HTR-8/SVneo (cell line): Measurements from ENCODE around the gene ERFE.
A peak's percentile ranks its signal among the peaks of the same experiment; 100 is the strongest.

Source experiments
- DNase-seq: peaks from one replicate; pipeline ENCODE4 v3.0.0; 2011; ENCODE audit warnings: low spot score, mixed read lengths; ENCODE audit not compliant: insufficient read length
- FAIRE-seq: peaks from 2 replicates; lab custom pipeline; 2011; peaks lifted over from hg19 to GRCh38; lab: Jason Lieb, UNC

ERFE gene

GRCh38 chr2:238137885-238138284 is 20.9 kb upstream of the ERFE start:
- no peak for DNase-seq
- no peak for FAIRE-seq

- FAIRE-seq (no peak), DNase-seq (no peak)
Measured at GRCh38 chr2:238138331-238139195, 20.2 kb upstream of the ERFE start, which contains the start of gene KLHL30. Gene KLHL30, plus strand, starts transcription at chr2:238138668. Its CDS starts 2,087 bp downstream, at chr2:238140755.

- no peak for DNase-seq
- no peak for FAIRE-seq
Measured at GRCh38 chr2:238139196-238140039, 19.4 kb upstream of the ERFE start.

GRCh38 chr2:238140040-238140439 is 18.7 kb upstream of the ERFE start:
- no peak for DNase-seq
- FAIRE-seq: no peak

GRCh38 chr2:238140721-238141540 is 17.8 kb upstream of the ERFE start:
- no peak for FAIRE-seq

GRCh38 chr2:238141541-238142318 is 17.0 kb upstream of the ERFE start:
- peak; percentile 63 for FAIRE-seq
- DNase-seq: peak; percentile 70

More at GRCh38 chr2:238140721-238141540, 17.8 kb upstream of the ERFE start:
- DNase-seq: no peak

GRCh38 chr2:238142382-238143205 is 16.2 kb upstream of the ERFE start:
- FAIRE-seq (no peak), DNase-seq (no peak)

- FAIRE-seq (peak; percentile 33), DNase-seq (peak; percentile 66)
Measured at GRCh38 chr2:238143239-238143951, 15.4 kb upstream of the ERFE start.

GRCh38 chr2:238144262-238144661 is 14.5 kb upstream of the ERFE start:
- FAIRE-seq (no peak), DNase-seq (no peak)

- FAIRE-seq: no peak
Measured at GRCh38 chr2:238145046-238145445, 13.7 kb upstream of the ERFE start.

GRCh38 chr2:238145851-238146250 is 12.9 kb upstream of the ERFE start:
- no peak for FAIRE-seq
- no peak for DNase-seq

More at GRCh38 chr2:238145046-238145445, 13.7 kb upstream of the ERFE start:
- no peak for DNase-seq

- FAIRE-seq: no peak
Measured at GRCh38 chr2:238146884-238147544, 11.8 kb upstream of the ERFE start.

GRCh38 chr2:238148981-238149380 is 9.8 kb upstream of the ERFE start:
- DNase-seq (no peak), FAIRE-seq (no peak)

More at GRCh38 chr2:238146884-238147544, 11.8 kb upstream of the ERFE start:
- no peak for DNase-seq

- no peak for FAIRE-seq
Measured at GRCh38 chr2:238149841-238150572, 8.8 kb upstream of the ERFE start.

GRCh38 chr2:238150686-238151085 is 8.1 kb upstream of the ERFE start:
- DNase-seq (no peak), FAIRE-seq (no peak)

More at GRCh38 chr2:238149841-238150572, 8.8 kb upstream of the ERFE start:
- DNase-seq: no peak

- DNase-seq (no peak), FAIRE-seq (no peak)
Measured at GRCh38 chr2:238151205-238151604, 7.6 kb upstream of the ERFE start.
